Putamen (tissue), 1 donor: ENCODE measurements around the gene BCR.

Source experiments
- DNase-seq: peaks from one replicate; pipeline ENCODE4 v3.0.0-alpha.2; 2016; ENCODE audit warnings: low spot score

Gene BCR

GRCh38 chr22:23276656-23277582 lies 96.6 kb downstream of the BCR start:
- DNase-seq = no peak

- DNase-seq = no peak
Observed at GRCh38 chr22:23277583-23278295, 97.4 kb downstream of the BCR start.

DNA sequence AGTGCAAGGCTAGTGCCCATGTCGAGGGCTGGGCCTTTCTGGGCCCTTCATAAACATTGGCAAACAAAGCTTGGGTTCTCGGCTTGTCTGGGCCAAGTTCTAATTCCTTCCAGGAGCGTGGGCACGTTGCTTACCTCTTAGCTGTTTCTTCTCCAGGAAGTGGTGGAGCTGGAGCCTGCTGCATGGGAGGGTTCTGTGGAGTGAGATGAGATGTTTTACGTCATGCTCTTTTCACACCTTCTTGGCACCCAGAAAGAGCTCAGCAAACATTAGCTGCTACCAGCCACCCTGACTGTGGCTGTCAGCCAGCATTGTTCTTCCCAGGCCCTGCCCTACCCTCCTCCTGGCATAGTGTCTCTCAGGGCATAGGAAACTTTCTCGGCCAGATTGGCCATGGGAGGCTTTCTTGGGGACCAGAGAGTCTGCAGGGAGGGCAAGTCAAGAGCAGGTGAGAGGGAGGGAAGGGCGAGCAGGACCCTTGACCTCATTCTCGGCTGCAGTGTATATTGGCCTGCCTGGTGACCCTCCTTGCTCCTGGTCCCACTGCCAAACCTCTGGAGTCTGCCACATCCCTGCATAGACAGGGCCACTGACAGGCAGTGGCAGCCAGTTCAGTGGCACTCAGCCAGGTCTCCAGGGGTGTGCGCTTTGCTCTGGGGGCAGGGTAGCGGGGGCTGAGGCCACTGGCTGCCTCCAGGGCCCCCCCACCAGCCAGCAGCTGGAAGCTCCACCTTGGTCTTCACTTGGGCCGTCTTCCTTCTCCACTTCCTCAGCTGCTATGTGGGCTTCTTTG lies 98.8 kb downstream of the BCR start:
- peak; percentile 70 for DNase-seq

DNA sequence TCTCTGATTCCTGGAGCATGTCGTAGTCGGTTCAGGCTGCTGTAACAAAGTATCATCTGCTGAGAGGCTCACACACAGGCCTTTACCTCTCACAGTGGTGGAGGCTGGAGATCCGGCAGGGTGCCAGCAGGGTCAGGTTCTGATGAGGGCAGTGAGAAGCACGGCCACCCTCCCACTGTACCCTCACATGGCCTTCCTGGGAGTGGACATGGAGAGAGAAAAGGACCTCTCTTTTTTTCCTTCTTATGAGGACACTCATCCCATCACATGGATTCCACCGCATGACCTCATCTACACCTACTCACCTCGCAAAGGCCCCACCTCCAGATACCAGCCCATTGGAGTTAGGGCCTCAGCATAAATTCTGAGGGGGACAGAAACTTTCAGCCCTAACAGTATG lies 99.5 kb downstream of the BCR start:
- no peak for DNase-seq

GRCh38 chr22:23280356-23281052 lies 100.2 kb downstream of the BCR start:
- DNase-seq = no peak

DNA sequence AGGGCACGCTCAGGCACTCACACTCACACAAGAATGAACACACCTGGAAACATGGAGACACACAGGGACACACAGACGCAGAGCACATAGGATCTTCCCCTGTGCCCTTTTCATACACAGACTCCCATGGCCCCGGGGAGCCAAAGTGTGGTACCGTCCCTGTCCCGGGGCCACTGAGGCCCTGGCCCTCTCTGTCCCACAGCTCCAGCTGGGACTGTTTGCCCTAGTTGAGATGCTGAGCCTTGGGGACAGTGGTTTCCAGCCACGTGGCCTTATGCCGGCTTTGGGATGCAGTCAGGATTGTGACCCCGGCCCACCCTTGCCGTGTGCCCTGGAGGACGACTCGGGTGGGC lies 100.7 kb downstream of the BCR start:
- no peak for DNase-seq

GRCh38 chr22:23281406-23282088 lies 101.2 kb downstream of the BCR start:
- DNase-seq = peak; percentile 75

GRCh38 chr22:23282089-23282501 lies 101.8 kb downstream of the BCR start:
- peak; percentile 84 for DNase-seq

DNA sequence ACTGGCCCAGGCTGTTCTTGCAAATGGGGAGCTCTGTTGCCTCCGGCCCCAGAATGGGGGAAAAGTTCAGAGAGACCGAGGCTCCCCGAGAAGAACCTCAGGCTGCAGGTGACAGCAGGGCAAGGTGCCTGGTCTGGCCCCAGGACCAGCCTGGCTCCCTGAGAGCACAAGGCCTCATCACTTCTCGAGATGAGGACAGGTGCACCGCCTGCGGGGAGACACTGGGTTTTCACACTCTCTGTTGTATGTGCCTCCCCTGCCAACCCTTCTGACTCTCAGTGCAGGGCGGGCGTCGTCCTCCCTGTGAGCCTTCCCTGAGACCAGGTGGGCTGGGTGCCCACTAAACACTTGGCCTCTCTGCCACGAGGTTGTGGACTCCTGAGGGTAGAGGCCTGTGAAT lies 102.2 kb downstream of the BCR start:
- DNase-seq = no peak

GRCh38 chr22:23282986-23283385 lies 102.7 kb downstream of the BCR start:
- DNase-seq = no peak

DNA sequence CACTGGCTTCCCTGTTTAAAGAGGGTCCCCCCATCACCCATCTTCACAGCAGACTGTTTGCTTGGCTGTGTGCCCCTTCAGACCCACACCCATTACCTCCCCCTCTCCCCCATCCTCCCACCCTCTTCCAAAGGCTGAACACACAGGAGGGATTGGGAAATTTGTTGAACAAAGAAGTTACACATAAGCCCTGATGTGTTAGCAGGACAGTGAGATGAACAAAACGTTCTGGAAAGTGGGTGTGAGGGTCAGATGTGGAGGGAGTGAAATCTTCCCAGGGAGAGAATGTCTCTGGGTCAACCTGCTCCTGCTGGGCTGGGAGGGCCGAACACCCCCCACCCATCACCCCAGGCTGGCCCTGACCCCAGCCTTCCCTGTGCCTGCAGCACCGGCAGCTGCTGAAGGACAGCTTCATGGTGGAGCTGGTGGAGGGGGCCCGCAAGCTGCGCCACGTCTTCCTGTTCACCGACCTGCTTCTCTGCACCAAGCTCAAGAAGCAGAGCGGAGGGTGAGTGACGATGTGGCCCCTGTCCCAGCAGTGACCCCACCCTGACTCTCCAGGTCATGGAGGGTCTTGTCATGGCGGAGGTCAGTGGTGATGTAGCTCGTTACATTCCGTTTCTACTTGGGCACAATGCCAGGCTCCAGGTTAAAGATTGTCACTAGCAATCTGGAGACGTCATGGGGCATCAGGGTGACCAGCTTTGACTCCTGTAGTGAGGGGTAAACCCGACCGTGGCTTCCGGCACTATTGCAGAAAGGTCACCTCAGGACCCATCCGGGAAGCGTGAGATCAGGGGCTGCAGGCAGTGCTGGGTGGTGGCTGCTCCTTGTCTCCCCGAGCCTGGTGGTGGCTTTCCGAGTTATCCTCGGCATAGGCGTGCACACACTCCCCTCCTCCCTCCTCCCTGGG lies 103.5 kb downstream of the BCR start:
- no peak for DNase-seq

GRCh38 chr22:23284504-23285033 lies 104.3 kb downstream of the BCR start:
- DNase-seq = no peak

DNA sequence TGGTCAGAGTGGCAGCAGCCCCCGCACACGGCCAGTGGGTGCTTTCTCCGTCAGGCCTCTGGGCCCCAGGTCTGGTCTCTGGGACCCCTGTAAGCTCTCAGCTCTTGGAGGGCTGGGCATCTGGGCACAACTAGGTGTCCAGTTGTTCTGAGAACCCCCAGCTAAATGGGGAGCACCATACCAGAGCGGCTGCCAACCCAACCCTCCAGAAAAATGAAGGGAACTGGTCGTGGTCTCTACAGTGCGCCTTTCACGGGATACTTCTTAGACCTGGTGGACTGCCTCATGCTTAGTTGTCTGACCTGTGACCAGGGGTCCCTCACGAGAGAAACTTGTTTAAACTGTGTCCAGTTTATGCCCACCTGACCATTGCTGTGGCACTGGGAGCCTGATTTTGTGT lies 104.9 kb downstream of the BCR start:
- no peak for DNase-seq

- DNase-seq = no peak
Observed at GRCh38 chr22:23285734-23286133, 105.4 kb downstream of the BCR start.

GRCh38 chr22:23286296-23286695 lies 106.0 kb downstream of the BCR start:
- no peak for DNase-seq

DNA sequence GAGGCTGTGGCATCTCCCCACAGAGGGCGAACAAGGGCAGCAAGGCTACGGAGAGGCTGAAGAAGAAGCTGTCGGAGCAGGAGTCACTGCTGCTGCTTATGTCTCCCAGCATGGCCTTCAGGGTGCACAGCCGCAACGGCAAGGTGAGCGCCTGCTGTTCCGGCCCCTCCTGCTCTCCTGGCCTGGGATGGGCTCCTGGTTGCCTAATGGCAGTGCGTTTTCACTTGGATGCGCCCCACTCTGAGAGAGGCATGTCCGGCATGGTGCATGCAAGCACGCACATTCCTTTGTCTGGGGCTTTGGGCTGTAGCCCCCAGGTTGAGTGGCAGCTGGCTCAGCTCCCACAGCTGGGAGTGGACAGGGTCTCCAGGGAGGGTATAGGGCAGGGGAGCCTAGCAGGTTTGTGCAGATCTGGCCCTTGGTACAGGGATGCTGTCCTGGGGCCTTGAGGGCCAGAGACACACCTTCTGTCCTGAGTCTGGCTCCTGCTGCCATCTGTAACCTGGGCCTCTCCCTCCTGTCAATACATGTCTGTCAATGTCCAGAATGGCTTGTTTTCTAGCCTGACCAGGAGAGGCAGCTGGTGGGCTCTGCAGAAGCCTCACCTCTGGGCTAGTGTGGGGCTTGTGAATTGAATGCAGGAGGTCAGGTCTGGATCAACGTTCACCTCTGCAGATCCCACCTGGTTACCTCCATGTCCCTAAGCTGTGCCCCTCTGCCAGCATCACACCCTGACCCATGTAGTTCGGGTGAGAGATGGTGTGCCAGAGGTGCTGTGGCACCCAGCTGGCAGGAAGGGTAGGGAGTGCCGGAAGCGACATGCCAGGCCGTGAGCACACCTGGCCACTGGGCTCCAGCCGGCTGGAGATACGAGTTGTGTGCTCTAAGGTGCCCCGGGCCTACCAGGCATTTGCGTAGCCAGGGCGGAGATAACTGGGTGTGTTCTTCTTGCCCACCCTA lies 107.1 kb downstream of the BCR start:
- DNase-seq = no peak

- DNase-seq = no peak
Observed at GRCh38 chr22:23288301-23289129, 108.2 kb downstream of the BCR start.

GRCh38 chr22:23289130-23289503 lies 108.8 kb downstream of the BCR start:
- no peak for DNase-seq
